GM19397 (cell line): ENCODE measurements around the gene FGR.

Experiments
- ATAC-seq: cut with Tn5 transposase; IDR thresholded peaks from one replicate; pipeline ENCODE4 v1.9.1; 2021; ENCODE audit warnings: mild to moderate bottlenecking, moderate library complexity; ENCODE audit not compliant: unreplicated experiment

The FGR gene

DNA sequence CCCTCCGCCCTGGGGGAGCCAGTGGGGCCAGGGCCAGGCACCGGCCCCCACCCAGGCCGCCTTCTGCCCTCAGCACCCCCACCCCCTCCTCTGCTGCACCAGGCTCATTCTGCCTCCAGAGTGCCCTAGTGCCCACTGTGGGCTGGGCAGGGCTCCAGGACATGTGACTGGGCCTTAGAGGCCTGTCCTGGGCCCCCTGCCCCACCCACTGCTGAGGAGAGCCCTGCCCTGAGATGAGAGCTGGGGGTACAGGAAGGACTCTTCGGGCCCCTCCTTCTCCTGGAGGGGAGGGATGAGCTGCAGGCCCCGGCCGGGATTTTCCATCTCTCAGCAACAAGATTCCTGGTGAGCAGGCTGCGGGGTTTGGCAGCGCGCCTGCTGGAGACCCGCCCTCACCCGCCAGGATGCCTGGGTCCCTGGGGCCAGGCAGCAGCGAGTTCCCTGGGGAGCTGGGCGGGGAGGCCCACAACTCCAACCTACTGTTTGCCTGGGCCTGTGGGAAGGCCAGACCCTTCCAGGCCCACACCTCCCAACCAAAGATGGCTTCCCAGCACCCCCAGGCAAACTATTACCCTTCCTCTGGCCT, 45.1 kb downstream of the FGR start:
- ATAC-seq, result no peak

DNA sequence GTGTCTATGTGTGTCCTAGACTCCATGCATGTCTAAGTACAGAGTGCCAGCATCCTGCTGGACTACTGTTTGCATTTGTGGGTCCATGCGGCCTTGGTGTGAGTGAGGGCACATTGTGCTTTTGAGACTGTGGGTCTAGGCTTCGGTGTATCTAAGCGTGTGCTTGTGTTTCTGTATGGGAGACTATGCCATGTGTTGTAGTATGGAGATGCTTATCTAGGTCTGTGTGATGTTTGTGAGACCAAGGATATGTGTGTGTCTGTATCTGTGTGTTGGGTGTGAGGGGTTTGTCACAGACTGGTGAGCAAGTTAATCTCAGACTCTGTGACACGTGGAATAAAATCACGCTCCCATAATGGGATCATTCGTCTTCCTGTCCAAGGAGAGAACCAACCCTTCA, 45.5 kb downstream of the FGR start:
- ATAC-seq, result no peak

DNA sequence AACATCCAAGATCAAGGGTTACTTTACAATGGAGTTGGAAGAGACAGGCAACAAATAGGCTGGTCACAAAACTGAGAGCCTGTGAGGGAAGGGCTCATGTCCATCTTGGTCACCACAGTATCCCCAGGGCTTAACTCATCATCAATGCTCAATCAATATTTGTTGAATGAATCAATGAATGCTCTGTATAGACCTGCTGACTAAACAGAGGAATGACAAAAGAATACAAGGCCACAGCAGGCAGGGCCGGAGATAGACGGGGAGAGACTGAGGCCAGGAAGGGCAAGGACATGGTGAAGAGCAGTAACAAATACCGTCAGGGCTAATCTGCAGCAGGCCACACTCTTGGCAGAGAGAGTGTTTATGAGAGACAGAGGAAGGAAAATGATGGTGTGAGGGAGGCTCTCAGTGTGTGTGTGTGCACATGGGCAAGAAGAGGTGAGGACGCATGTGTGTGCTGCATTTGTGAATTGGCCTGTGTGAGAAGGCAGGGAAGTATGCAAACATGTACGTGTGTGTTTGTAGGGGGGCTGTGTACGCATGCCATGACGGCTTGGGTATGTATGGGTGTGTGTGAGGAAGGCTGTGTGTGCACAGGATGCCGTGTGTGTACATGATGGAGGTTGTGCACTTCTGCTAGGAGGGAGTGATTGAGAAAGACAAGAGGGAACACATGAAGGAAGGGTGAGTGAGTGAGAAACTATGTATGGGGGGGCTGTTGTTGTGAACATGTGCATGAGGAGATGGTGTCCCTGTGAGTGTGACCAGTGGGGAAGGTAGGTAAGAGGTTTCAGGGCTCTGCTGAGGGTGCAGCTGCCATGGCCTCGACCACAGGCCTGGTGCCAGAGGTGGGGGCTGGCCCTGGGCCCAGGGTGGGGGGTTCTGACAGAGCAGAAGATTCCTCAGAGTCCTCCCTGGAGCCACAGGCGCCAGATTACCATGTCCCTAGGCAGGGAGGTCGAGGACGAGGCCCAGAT, 46.4 kb downstream of the FGR start:
- ATAC-seq, result no peak

DNA sequence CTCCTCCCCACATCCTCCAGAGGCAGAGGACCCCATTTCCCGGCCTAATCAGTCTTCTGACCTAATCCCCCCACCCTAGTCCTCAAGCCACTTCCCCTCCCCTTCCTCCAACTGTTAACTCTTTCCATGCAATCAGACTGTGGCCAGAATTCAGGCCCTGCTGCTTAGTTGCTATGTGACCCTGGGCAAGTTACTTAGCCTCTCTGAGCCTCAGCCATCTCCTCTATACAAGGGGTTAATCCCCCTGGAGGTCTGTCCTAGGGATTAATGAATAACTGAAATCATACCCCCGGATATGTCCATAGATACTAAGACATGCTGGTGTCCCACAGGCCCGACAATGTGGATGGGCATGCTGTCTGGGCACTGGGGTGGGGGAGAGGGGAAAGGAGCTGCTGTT, 49.3 kb downstream of the FGR start:
- no peak for ATAC-seq

DNA sequence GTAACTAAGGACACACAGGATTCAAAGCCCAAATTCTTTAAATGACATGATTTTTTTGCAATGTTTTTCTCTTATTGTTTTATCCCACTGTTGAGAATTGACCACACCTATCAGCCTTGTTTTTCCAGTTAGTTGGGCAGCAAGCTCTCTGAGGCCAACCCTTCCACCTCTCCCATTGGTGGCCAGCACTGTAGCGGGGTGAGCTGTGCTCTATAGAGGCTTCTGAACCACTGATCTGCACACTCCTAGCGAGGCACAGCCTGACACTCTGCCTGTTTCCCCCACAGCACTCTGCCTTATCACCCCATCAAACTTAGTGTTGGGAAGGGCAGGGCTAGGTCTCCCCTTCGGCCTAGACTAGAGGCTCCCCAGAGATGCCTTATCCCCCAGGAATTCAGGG, 50.5 kb downstream of the FGR start:
- ATAC-seq, result no peak

DNA sequence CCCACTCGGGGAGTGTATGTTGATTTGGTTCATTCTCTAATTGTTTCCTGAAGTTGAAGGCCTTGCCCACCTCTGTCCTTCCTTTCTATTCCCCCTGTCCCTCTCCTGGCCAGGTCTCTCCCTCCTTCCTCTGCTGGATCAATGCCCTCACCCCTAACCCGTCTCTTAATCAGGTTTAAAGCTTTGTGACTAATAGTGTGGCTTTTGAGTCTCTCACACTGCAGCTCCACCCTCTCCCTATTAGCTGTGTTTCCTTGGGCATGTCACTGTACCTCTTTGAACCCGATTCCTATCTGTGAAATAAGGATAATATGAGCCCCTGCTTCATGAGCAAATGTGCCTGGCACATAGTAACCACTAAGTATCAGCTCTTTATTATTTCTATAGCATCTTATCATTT, 51.5 kb downstream of the FGR start:
- ATAC-seq, result no peak

DNA sequence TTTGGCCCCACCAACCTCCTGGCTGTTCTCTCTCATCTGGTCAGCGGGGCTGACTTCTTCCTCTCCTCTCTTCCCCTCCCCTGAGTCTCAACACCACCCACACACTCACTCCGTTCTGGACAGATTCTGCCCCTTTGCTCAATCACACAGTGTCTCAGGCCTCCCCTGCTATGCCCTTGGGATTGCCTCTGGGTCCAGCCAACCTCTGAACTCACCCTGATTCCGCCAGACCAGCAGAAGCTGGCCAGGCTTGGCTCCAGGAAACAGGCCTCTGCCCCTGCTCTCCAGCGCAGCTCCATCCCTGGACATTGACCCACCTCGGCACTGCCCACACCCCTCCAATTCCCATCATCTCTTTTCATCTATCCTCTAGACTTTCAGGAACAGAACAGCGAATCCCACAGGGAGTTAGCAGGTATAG, 53.2 kb downstream of the FGR start:
- no peak for ATAC-seq

DNA sequence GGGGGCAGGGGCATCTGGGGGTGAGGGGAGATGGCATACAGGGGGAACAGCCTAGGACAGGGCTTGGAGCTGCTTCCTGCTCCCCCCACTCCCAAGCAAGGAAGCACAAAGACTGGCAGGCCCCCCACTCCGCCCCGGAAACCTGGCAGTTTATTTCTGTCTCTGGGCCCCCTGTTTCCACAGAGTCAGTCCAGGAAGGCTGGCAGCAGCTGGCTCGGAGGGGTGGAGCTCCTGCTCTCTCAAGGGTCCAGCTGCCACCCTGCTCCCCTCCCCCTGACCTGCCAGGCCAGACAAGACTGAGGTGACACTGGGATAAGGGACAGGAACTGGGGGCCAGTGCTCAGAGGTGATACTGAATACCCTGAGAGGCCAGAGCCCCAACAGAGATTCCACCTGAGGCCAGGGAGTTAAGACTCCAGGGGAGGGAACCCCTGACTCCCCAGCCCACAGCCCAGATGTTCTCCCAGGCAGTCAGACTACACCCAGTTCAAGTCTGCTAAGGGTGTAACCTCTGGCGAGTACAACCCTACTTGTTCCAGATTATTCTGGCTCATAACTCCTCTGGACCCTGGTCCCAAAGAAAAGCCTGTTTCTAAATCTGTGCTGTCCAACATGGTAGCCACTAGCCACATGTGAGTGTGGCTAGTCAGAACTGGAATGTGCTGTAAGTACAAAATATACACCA, 57.3 kb downstream of the FGR start:
- no peak for ATAC-seq

DNA sequence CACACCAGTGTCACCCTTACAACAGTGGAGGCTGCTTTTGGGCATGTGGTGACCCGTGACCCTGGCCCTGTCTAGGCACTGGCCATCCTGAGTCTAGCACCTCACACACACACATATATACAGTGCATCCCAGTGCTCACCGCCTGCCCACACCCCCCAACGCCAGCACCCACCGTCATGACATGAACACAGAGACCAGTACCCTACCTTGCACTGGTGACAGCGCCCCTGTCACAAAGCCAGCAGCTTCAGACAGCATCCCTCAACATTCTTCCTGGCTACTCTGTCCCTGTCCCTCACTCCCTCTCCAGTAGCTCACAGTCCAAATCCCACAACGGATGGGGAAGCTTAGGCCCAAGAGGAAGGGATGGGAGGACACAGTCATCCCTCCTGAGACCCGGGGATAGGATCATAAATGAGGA, 58.2 kb downstream of the FGR start:
- no peak for ATAC-seq

DNA sequence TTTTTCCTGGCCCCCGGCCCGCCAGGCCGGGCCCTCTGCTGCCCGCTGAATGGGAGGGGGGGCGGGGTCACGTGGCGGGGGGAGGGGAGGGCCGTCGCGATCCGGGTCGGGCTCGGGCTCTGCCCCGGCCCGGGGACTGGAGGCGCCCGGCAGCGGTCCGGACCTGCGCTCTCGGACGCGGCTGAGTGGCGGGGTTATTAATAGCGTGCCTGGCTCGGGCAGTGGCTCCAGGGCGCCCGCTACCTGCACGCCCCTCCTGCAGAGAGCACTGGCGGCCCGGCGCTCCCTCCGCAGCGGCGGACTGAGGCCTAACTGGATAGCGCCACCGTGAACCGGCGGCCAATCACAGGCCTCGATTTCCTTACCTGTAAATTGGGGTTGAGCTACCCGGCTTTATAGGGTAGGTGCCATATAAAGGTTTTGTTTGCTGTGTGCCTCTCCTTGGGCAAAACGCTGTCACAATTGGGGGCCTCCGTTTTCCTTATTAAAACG, 59.1 kb downstream of the FGR start:
- no peak for ATAC-seq

DNA sequence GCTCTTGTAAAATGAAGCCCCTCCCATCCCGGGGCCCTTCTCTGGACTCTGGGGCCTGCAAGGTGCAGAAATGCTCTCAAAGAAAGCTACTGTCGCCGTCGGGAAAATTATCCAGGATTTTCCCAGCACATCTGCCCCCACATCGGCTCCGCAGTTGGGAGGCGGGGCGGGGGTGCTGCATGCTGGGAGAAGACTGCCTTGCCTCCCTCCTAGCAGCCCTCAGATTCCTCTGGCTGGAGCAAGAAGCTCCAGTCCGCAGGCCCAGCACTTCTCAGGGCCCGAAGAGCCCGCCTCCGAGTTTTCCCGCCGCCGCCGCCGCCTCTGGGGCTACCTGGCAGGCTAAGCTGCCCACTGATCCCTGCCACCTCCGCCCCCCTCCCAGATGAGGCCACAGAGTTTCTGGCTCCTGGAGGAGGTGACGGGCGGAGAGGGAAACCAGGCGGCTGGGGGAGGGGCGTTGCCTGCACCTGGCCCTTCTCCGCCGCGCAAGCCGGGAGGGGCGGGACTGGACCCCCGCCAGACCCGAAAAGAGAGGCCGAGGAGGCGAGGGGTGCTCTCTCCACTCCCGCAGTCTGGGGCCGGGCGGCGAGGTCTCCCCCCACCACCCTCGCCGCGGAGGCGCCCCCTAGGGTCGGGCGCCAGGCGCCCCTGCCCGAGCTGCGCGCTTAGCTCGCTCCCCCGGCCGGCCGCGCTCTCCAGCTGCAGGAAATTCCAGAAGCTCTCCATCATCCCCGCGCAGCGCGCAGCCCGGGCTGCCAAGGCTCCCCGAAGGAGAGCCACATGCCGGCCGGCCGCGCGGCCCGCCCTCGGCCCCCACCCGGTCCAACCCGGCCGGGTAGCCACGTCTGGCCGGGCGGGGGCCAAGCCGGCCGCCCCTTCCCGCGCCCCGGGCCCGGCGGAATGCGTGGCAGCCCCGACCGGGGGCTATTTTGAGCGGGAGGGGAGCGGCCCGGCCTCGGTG, 59.8 kb downstream of the FGR start:
- no peak for ATAC-seq

DNA sequence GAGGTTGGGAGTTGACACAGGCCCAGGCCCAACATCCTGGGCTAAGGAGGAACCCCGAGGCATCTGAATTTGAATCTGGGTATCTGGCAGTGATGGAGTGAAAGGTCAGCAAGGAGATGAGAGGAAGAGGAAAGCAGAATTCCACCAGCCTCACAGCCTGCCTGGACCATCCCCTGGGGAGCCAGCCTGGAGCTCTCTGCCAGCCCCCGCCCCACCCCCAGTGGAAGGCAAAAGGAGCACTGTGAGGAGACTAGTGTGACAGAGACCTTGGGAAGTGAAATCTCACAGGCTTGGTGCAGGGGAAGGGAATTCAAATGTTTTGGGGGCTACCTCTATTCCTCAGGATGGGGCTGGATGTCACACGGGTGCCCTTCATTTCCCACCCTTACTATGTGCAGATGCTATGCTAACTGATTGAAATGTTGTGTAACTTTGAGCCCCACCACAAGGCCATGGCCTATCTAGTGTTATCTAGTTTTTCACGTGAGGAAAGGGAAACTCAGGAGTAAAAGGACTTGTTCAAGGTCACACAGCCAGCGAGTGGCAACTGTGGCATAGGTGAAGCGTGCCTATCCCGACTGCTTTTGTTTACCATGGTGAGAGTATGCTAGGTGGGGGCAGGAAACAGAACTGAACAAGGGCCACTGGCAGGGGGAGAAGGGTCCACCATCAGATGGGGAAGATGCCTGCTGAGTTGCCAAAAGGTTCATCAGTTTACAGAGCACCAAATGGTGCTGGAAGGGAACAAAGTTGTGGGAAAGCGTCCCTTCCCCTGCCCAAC, 60.8 kb downstream of the FGR start:
- no peak for ATAC-seq

DNA sequence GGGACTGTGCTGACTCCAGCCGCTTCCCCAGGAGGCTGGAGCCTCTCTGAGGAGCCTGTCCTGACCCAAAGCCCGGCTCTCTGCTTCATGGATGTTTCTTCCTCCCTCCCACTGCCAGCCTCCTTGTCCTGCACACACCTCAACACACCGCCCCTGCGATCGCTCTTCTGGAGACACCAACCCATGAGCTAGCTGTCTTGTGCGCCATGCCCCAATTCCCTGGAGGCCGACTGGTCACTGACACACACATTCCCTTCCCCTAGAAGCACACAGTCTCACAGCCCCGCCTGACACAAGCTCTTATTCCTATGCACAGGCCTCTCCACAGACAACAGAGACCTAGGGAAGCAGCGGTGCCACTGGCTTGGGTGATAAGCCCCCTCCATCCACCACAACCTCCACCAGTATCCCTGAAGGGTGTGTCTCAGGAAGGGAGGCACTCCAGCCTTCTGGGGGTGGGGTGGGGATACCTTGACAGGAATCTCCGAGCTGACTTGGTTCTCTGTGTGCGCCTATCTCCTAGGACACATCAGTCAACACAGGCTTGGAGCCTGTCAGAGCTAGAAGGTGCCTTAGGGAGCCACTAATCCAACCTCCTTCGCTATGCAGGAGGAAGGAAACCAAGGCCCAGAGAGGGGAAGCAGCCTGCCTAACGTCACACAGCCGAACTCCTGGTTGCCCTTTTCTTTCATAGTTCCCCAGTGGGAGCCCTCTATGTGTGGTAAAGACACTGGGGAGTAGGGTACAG, 62.1 kb downstream of the FGR start:
- ATAC-seq, result no peak

DNA sequence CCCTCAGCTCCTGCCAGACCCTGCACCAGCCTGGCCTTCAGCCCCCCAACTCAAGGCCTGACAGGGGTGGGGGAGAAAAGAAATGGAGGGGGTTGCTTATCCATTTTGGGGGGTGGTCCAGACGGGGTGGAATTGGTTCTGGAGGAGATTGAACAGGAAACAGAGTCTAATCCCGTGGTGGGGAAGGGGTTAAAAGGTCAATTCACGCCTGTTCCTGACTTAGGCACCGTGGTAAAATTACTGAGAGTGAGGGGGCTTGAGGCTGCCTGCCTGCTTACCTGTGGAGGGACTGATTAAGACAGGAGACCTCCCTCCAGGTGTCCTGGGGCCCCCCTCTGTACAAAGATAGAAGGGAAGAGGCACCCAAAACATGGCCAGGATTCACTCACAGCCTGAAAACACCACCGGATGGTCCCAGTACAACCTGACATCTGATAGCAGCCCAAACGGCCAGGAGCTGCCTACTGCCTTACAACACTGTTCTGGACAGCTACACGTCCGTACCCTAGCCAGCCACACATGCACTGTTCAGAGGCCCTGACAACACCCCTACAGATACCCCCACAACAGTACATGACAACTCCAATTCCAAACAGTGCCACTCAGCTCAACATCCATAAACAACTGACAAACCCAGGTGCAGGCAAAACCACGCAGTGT, 62.8 kb downstream of the FGR start:
- no peak for ATAC-seq

DNA sequence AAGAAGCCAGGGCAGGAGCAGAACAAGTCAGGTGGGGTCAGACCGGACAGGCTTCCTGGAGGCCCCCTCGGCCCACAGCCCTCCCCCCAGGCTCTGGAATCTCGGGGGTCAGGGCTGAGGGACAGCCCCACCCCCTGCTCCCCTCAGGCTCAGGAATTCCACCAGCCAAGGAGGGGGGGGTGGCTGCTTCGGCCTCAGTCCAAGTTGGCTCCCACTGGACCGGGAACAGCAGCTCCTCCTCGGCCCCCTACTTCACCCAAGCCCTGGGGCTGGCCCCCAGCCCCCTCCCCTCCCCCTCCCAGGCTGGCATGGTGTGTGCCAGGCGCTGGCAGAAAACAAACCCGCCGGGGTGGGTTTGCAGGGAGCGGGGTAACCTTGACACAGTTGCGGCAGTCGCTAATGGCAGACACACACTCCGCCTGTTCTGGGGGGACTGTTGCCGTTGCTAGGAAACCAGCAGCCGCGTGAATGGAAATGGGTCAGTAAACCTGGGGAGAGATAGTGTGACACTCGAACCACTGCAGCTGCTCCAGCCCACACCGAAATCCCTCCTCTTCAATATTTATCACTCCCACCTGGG, 63.5 kb downstream of the FGR start:
- ATAC-seq, result no peak

DNA sequence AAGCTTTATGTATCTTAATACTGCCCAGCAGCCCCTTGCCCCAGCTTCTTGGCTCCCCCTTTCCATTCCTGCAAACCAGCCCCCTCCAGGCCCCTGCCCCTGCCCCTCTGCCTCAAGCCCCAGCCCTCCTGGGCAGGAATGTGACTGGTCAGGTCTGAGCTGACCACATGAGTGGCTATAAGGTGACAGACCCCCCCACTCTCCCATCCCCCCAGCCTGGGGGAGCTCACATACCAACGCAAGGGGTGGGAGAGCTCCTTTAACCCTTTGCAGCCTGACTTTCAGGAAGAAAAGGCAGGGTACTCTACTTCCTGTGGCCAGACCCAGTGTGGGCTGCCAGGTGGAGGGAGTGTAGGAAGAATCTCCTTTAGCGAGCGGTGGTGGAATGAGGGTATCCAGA, 64.2 kb downstream of the FGR start:
- no peak for ATAC-seq

DNA sequence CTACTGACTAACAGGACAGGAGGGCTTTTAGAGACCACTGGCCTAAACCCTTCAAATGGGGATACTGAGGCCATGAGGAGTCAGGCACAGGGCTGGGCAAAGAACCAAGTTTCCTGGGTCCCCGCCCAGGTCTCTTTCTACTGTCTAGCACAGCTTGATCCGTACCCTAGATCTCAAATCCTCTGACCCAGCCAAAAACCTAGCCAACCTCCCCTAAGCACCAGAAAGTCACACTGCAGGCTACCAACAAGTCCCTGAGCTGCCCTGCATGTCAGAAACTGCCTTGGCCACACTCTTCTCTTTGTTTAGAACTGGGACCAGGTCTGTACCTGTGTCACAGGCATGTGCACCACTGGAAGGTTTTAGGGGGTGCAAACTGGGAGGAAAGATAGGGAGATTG, 64.6 kb downstream of the FGR start:
- no peak for ATAC-seq
